Epithelial cell of proximal tubule (primary cell): ENCODE data around the gene RPL36. TPM values are rescaled to one million over a fixed set of nuclear protein-coding genes. Genes with fewer than 3 reads are reported as not detected.

ENCODE experiments used
- DNase-seq: peaks from one replicate; pipeline ENCODE4 v3.0.0-alpha.2; 2011; ENCODE audit warnings: low read depth
- H3K4me3 ChIP-seq: 2 replicates; pipeline ENCODE4 v1.5.1; 2011; ENCODE audit warnings: low read depth, mild to moderate bottlenecking, low read length
- CTCF ChIP-seq: conservative IDR thresholded peaks from 2 replicates; pipeline ENCODE4 v1.5.1; 2012; ENCODE audit warnings: low read depth, mild to moderate bottlenecking, low read length
- total RNA-seq: library from RNA; depleted of rRNA; stranded (reverse); fragments of >200 nt; gene quantifications from 2 replicates; pipeline ENCODE4 v1.2.3, GENCODE V29; 2015

RPL36 gene
- total RNA-seq, 1 donor from 2014 or later: 808 TPM

GRCh38 chr19:5672708-5673459 is 17.2 kb upstream of the RPL36 start:
- no peak for TF ChIP-seq CTCF
- no peak for DNase-seq

GRCh38 chr19:5673752-5674151 is 16.3 kb upstream of the RPL36 start:
- no peak for DNase-seq
- TF ChIP-seq CTCF: no peak
- no peak overlapping the region for H3K4me3 ChIP-seq

More at GRCh38 chr19:5672708-5673459, 17.2 kb upstream of the RPL36 start:
- H3K4me3 ChIP-seq: no peak overlapping the region

DNA sequence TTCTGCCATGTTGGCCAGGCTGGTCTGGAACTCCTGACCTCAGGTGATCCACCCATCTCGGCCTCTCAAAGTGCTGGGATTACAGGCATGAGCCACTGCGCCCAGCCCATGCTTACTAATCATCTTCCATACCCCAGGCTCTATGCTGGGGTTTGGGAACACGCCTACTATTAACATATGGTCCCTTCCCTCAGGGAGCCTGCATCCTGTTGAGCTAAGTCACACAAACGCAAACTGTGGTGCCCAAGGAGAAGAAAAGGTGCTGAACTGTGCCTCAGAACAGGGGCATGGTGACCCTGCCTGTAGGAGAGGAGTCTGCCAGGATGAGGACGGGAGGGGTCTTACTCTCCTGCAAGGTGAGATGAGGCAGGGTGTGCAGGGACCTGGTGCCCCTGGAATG is 15.4 kb upstream of the RPL36 start:
- no peak for DNase-seq
- no peak overlapping the region for H3K4me3 ChIP-seq
- no peak for TF ChIP-seq CTCF

GRCh38 chr19:5676105-5676771 is 13.9 kb upstream of the RPL36 start:
- no peak for DNase-seq

DNA sequence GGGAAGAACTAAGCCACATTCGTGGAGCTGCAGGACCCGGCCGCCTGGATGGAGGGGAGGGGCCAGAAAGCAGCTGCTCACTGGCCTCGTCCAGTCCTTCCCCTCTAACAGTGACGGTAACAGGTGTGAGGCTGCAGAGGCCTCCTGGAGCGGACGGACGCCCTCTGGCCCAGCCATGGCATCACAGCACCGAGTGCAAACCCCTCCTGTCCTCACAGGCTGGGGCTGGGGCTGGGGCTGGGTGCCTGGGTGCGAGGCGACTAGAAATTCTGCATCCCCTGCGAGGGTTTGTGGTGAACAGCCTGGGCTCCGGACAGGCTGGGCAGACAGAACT is 13.4 kb upstream of the RPL36 start:
- no peak for TF ChIP-seq CTCF
- H3K4me3 ChIP-seq: no peak overlapping the region
- no peak for DNase-seq

More at GRCh38 chr19:5676105-5676771, 13.9 kb upstream of the RPL36 start:
- no peak overlapping the region for H3K4me3 ChIP-seq
- no peak for TF ChIP-seq CTCF

- DNase-seq: no peak
- no peak overlapping the region for H3K4me3 ChIP-seq
- no peak for TF ChIP-seq CTCF
Measured at GRCh38 chr19:5677136-5677535, 13.0 kb upstream of the RPL36 start.

- TF ChIP-seq CTCF: no peak
- no peak for DNase-seq
- no peak overlapping the region for H3K4me3 ChIP-seq
Measured at GRCh38 chr19:5677580-5677979, 12.5 kb upstream of the RPL36 start.
